K562 (cell line): Measurements from ENCODE around the gene HIVEP3. TPM values are rescaled to one million over a fixed set of nuclear protein-coding genes. Genes with fewer than 3 reads are reported as not detected.

Experiments used
- ATAC-seq: fragments of 200-7000 bp; cut with Tn5 transposase; 3 replicates; pipeline ENCODE4 v1.9.1; 2020; ENCODE audit warnings: moderate library complexity
- BruUV-seq: library from RNA; stranded (reverse); fragments of 400-500 nt; replicated peaks from 2 replicates; lab custom pipeline; 2021; lab: Mats Ljungman, UMichigan
- CTCF ChIA-PET: fragments of 300-600 bp; formaldehyde crosslinking; extraction: SDS; loops from one replicate; lab custom pipeline; 2021; ENCODE audit warnings: low intra/inter-chr PET ratio; lab: Yijun Ruan, JAX
- POLR2A ChIA-PET: fragments of 300-600, 350-650 bp; sonication (Branson Sonifier 250); formaldehyde crosslinking; extraction: SDS; loops from one replicate; lab custom pipeline; 2021; ENCODE audit warnings: antibody characterized with exemption, inconsistent platforms; lab: Yijun Ruan, JAX
- DNase-seq, 4 experiments: peaks; one replicate each; pipeline versions ENCODE4 v3.0.0 to v3.0.0-alpha.2; 2011 to 2018; ENCODE audit warnings: low spot score in 3 of 4, mixed read lengths in 3 of 4; ENCODE audit errors: extremely low read depth in 1 of 4
- FAIRE-seq: peaks from 2 replicates; lab custom pipeline; 2011; peaks lifted over from hg19 to GRCh38; lab: Jason Lieb, UNC
- H2AFZ ChIP-seq: 2 replicates; pipeline ENCODE4 v1.6.0; 2011; ENCODE audit warnings: low read depth, low read length, control low read depth, inconsistent platforms
- H3K27ac ChIP-seq: fragments of 200-600 bp; 3 replicates; pipeline ENCODE4 v1.8.0; 2011; ENCODE audit warnings: low read depth, mild to moderate bottlenecking, control low read depth, inconsistent platforms, low read length, moderate library complexity, mixed read lengths; ENCODE audit errors: extremely low read depth
- H3K27me3 ChIP-seq, 2 experiments: fragments of 300-600 bp in 1 of 2; 2 replicates in 1 of 2; 3 replicates in 1 of 2; pipeline versions ENCODE4 v1.6.0 to v1.8.0; 2011; ENCODE audit warnings: inconsistent platforms in 2 of 2, low read length in 2 of 2, mild to moderate bottlenecking in 1 of 2, mixed read lengths in 1 of 2, moderate library complexity in 1 of 2; ENCODE audit not compliant: control insufficient read depth in 2 of 2, insufficient read depth in 2 of 2
- H3K36me3 ChIP-seq: fragments of 300-600 bp; 3 replicates; pipeline ENCODE4 v1.8.0; 2011; ENCODE audit warnings: mild to moderate bottlenecking, low read length, inconsistent platforms; ENCODE audit not compliant: control insufficient read depth, insufficient read depth
- H3K4me1 ChIP-seq, 2 experiments: fragments of 200-600 bp in 1 of 2; replicated peaks in 1 of 2; 2 replicates in 1 of 2; 3 replicates in 1 of 2; pipeline versions ENCODE4 v1.5.1 to v1.8.0; 2011; ENCODE audit warnings: inconsistent platforms in 2 of 2, low read length in 2 of 2, mild to moderate bottlenecking in 1 of 2, mixed read lengths in 1 of 2, moderate library complexity in 1 of 2; ENCODE audit not compliant: control insufficient read depth in 2 of 2, insufficient read depth in 2 of 2
- H3K4me2 ChIP-seq: 2 replicates; pipeline ENCODE4 v1.6.1; 2011; ENCODE audit warnings: low read length, control low read depth, inconsistent platforms, mixed read lengths; ENCODE audit not compliant: insufficient read depth
- H3K4me3 ChIP-seq: fragments of 200-600 bp; sonication (generic), shearing (Covaris generic); 2 replicates; pipeline ENCODE4 v1.5.1; 2016; ENCODE audit warnings: control low read depth, inconsistent platforms
- H3K79me2 ChIP-seq: fragments of 200-600 bp; 3 replicates; pipeline ENCODE4 v1.8.0; 2011; ENCODE audit warnings: low read length, inconsistent platforms; ENCODE audit not compliant: control insufficient read depth, insufficient read depth
- H3K9ac ChIP-seq, 2 experiments: 2 replicates each; pipeline versions ENCODE4 v1.6.0 to v1.6.1; 2011; ENCODE audit warnings: low read depth in 2 of 2, low read length in 2 of 2, control low read depth in 1 of 2, inconsistent platforms in 1 of 2, mild to moderate bottlenecking in 1 of 2, mixed read lengths in 1 of 2; ENCODE audit not compliant: insufficient read depth in 1 of 2
- H3K9me1 ChIP-seq: one replicate; pipeline ENCODE4 v1.6.0; 2011; ENCODE audit warnings: inconsistent platforms, mild to moderate bottlenecking, low read length, moderate library complexity; ENCODE audit not compliant: control insufficient read depth, insufficient read depth
- H3K9me3 ChIP-seq: replicated peaks from 2 replicates; pipeline ENCODE4 v1.5.1; 2011; ENCODE audit warnings: low read depth, low read length, inconsistent platforms; ENCODE audit not compliant: control insufficient read depth, insufficient read depth
- H4K20me1 ChIP-seq: replicated peaks from 2 replicates; pipeline ENCODE4 v1.6.1; 2011; ENCODE audit warnings: low read length, inconsistent platforms, mixed read lengths; ENCODE audit not compliant: control insufficient read depth, insufficient read depth
- ARID4B ChIP-seq: sonication (generic); formaldehyde crosslinking; IDR thresholded peaks from 2 replicates; pipeline ENCODE4 v1.8.0; 2022; ENCODE audit warnings: mild to moderate bottlenecking, missing genetic modification reagents
- CHD2 ChIP-seq: IDR thresholded peaks from 2 replicates; pipeline ENCODE4 v1.6.1; 2011; ENCODE audit warnings: low read depth, low read length
- FOXO4 ChIP-seq: fragments of 450-650 bp; formaldehyde crosslinking; IDR thresholded peaks from 2 replicates; pipeline ENCODE4 v1.4.0; 2020; ENCODE audit warnings: mild to moderate bottlenecking, moderate library complexity
- ZFX ChIP-seq: sonication (generic); formaldehyde crosslinking; IDR thresholded peaks from 2 replicates; pipeline ENCODE4 v1.8.0; 2022; ENCODE audit warnings: mild to moderate bottlenecking, missing genetic modification reagents, moderate library complexity
- ZNF253 ChIP-seq: fragments of 250-450 bp; sonication (Bioruptor Pico); conservative IDR thresholded peaks from 2 replicates; pipeline ENCODE4 v1.6.1; 2021; ENCODE audit warnings: mild to moderate bottlenecking
- WGBS: fragments of 100-300 bp; shearing (Covaris generic); methylation state at CpG from one replicate; pipeline ENCODE4 v1.1.6; 2016; ENCODE audit warnings: low coverage, mixed read lengths; ENCODE audit not compliant: insufficient coverage; ENCODE audit errors: missing lambda C conversion rate; 5-methylcytosine and 5-hydroxymethylcytosine counted together
- in situ Hi-C: fragments of 300-500 bp; cut with MboI; formaldehyde crosslinking; loops from 4 replicates; pipeline ENCODE4 v1.15.0; 2018; ENCODE audit warnings: inconsistent platforms, mixed read lengths
- intact Hi-C: fragments of 100-400 bp; cut with micrococcal nuclease; formaldehyde crosslinking; loops from 2 replicates; pipeline ENCODE4 v1.14.2; 2022
- polyA plus RNA-seq, 8 experiments: library from polyadenylated mRNA; depleted of rRNA in 4 of 8; stranded (reverse) in 5 of 8; unstranded in 3 of 8; fragments of >200 nt; fragmentation: Nextera tagmentation in 2 of 8; fragmentation: Illumina TruSeq in 1 of 8; extraction: Ambion mirVana in 2 of 8; extraction: Trizol in 1 of 8; gene quantifications; 2 replicates each; pipeline versions ENCODE4 v1.2.1 to v1.2.3, GENCODE V29; 2011 to 2014; ENCODE audit warnings: inconsistent platforms in 1 of 8, missing spikeins in 1 of 8
- total RNA-seq, 7 experiments: library from RNA; depleted of rRNA in 6 of 7; stranded (reverse); fragments of >200 nt in 6 of 7; fragmentation: Illumina TruSeq in 2 of 7; extraction: Trizol in 2 of 7; gene quantifications; 2 replicates each; pipeline versions ENCODE4 v1.2.1 to v1.2.3, GENCODE V29; 2011 to 2021; ENCODE audit warnings: low replicate concordance in 1 of 7

The HIVEP3 gene
- total and polyA plus RNA-seq, 9 of the 15 experiments (the other 6 are each of a cell fraction or from before 2014, with no cell fraction given), result 0.09 to 0.58 (median 0.34) TPM; not detected in 1

DNA sequence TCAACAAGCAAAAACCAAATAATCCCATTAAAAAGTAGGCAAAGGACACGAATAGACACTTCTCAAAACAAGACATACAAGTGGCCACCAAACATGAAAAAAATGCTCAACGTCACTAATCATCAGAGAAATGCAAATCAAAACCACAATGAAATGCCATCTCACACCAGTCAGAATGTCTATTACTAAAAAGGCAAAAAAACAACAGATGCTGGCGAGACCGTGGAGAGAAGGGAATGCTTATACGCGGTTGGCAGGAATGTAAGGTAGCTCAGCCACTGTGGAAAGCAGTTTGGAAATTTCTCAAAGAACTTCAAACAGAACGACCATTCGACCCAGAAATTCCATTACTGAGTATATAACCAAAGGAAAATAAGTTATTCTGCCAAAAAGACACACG, 289.2 kb downstream of the HIVEP3 start:
- DNase-seq (no peak), ATAC-seq (no peak)
- CTCF ChIA-PET, result no interaction called here
- Histone ChIP-seq H3K4me3 (no peak overlapping the region), H2AFZ (no peak overlapping the region), H3K79me2 (no peaks in the 10 kb centered on the region), H3K9me1 (no peaks in the 10 kb centered on the region), H3K27ac (no peak overlapping the region), H3K4me1 (no peaks in the 10 kb centered on the region), H3K9ac (no peak overlapping the region), H3K36me3 (no peaks in the 10 kb centered on the region), H3K9me3 (no peaks in the 10 kb centered on the region)
- WGBS, result 1% methylated on average over 9 of the region's 9 CpGs
- no peak for TF ChIP-seq ZFX (CRISPR knock-in tag)
- no peak for TF ChIP-seq ARID4B (CRISPR knock-in tag)
- no peak for TF ChIP-seq ZNF253 (CRISPR knock-in tag)
- TF ChIP-seq FOXO4 (CRISPR knock-in tag), result no peak
- TF ChIP-seq CHD2, result no peak
- TF ChIP-seq, all 486 proteins: peak for 0
- intact Hi-C loops (no loop called here), in situ Hi-C loops (no loop called here)
- no peak for FAIRE-seq
- Histone ChIP-seq H3K27me3 (peaks cover 18 to 57% of the 10 kb centered on the region in 2 experiments; a peak in 4 of 5 replicates), H4K20me1 (0 out of 2 replicates have a peak, but pooled peaks cover 5% of the 10 kb centered on the region), H3K4me2 (no peak overlapping the region)
- POLR2A ChIA-PET, result interaction anchor here (1.5 to 1.6 kb wide), 2 partner anchors 11 to 24 kb away, joined by 5 read pairs; no protein-coding TSS in a partner anchor
- BruUV-seq, result no TSS peak
